Liver (tissue), 9 donors: ENCODE data around the gene SEMA3G. TPM values are rescaled to one million over a fixed set of nuclear protein-coding genes. Genes with fewer than 3 reads are reported as not detected.

Source experiments
- DNase-seq: peaks from one replicate; pipeline ENCODE4 v3.0.0-alpha.2; 2017; ENCODE audit warnings: low spot score
- H3K27ac ChIP-seq, 2 donors: one replicate each; pipeline ENCODE4 v1.7.0; 2013; ENCODE audit warnings: inconsistent platforms in 2 of 2, low read length in 2 of 2, control low read depth in 1 of 2, low read depth in 1 of 2, mild to moderate bottlenecking in 1 of 2
- H3K27me3 ChIP-seq, 4 donors: one replicate each; pipeline versions ENCODE4 v1.6.1 to v1.7.0; 2013; ENCODE audit warnings: low read length in 3 of 4, inconsistent platforms in 1 of 4, mild to moderate bottlenecking in 1 of 4, moderate library complexity in 1 of 4; ENCODE audit not compliant: control insufficient read depth in 4 of 4, insufficient read depth in 4 of 4
- H3K36me3 ChIP-seq, 4 donors: one replicate each; pipeline versions ENCODE4 v1.6.1 to v1.7.0; 2013; ENCODE audit warnings: low read length in 3 of 4, mild to moderate bottlenecking in 3 of 4, low read depth in 1 of 4, moderate library complexity in 1 of 4; ENCODE audit not compliant: control insufficient read depth in 4 of 4, insufficient read depth in 3 of 4
- H3K4me1 ChIP-seq, 4 donors: one replicate each; pipeline versions ENCODE4 v1.6.1 to v1.7.0; 2013; ENCODE audit warnings: low read length in 3 of 4, mild to moderate bottlenecking in 3 of 4, moderate library complexity in 1 of 4; ENCODE audit not compliant: control insufficient read depth in 4 of 4, insufficient read depth in 4 of 4
- H3K4me3 ChIP-seq, 3 donors: one replicate each; pipeline versions ENCODE4 v1.6.1 to v1.7.0; 2013; ENCODE audit warnings: low read length in 3 of 3, control low read depth in 1 of 3, low read depth in 1 of 3, mild to moderate bottlenecking in 1 of 3
- H3K9ac ChIP-seq, 2 donors: one replicate each; pipeline ENCODE4 v1.7.0; 2013; ENCODE audit warnings: low read length in 2 of 2, mild to moderate bottlenecking in 2 of 2, moderate library complexity in 2 of 2, control low read depth in 1 of 2, low read depth in 1 of 2
- H3K9me3 ChIP-seq, 4 donors: one replicate each; pipeline versions ENCODE4 v1.6.1 to v1.7.0; 2013; ENCODE audit warnings: low read length in 3 of 4; ENCODE audit not compliant: control insufficient read depth in 4 of 4
- FOXA1 ChIP-seq: IDR thresholded peaks from 2 replicates; pipeline ENCODE4 v1.6.1; 2016; ENCODE audit warnings: antibody characterized with exemption
- FOXA2 ChIP-seq: IDR thresholded peaks from 2 replicates; pipeline ENCODE4 v1.6.1; 2016; ENCODE audit warnings: antibody characterized with exemption
- GABPA ChIP-seq, 2 donors: IDR thresholded peaks in 1 of 2; conservative IDR thresholded peaks in 1 of 2; 2 replicates each; pipeline ENCODE4 v1.6.1; 2016; ENCODE audit warnings: antibody characterized with exemption in 2 of 2, mild to moderate bottlenecking in 1 of 2, moderate library complexity in 1 of 2
- HNF4A ChIP-seq, 2 donors: conservative IDR thresholded peaks; 2 replicates each; pipeline ENCODE4 v1.6.1; 2016; ENCODE audit warnings: antibody characterized with exemption in 2 of 2, mild to moderate bottlenecking in 2 of 2
- HNF4G ChIP-seq: IDR thresholded peaks from 2 replicates; pipeline ENCODE4 v1.6.1; 2016; ENCODE audit warnings: antibody characterized with exemption
- JUND ChIP-seq, 2 donors: IDR thresholded peaks; 2 replicates each; pipeline ENCODE4 v1.6.1; 2016; ENCODE audit warnings: antibody characterized with exemption in 2 of 2
- NR2F2 ChIP-seq: IDR thresholded peaks from 2 replicates; pipeline ENCODE4 v1.6.1; 2016; ENCODE audit warnings: antibody characterized with exemption
- RAD21 ChIP-seq, 2 donors: IDR thresholded peaks; 2 replicates each; pipeline ENCODE4 v1.6.1; 2016; ENCODE audit warnings: antibody characterized with exemption in 2 of 2, mild to moderate bottlenecking in 2 of 2
- RXRA ChIP-seq, 2 donors: IDR thresholded peaks; 2 replicates each; pipeline ENCODE4 v1.6.1; 2017 to 2018; ENCODE audit warnings: antibody characterized with exemption in 2 of 2, mild to moderate bottlenecking in 1 of 2
- SP1 ChIP-seq: IDR thresholded peaks from 2 replicates; pipeline ENCODE4 v1.6.1; 2018; ENCODE audit warnings: antibody characterized with exemption, mild to moderate bottlenecking
- TAF1 ChIP-seq: conservative IDR thresholded peaks from 2 replicates; pipeline ENCODE4 v1.6.1; 2016; ENCODE audit warnings: antibody characterized with exemption, mild to moderate bottlenecking
- YY1 ChIP-seq: IDR thresholded peaks from 2 replicates; pipeline ENCODE4 v1.6.1; 2016; ENCODE audit warnings: antibody characterized with exemption, mild to moderate bottlenecking
- WGBS: extraction: QIAGEN DNeasy Blood & Tissue Kit; methylation state at CpG from one replicate; pipeline ENCODE4 v1.1.7; 2013; 5-methylcytosine and 5-hydroxymethylcytosine counted together
- polyA plus RNA-seq, 2 donors: library from polyadenylated mRNA; stranded (reverse) in 1 of 2; unstranded in 1 of 2; fragments of 200-250 nt in 1 of 2; fragments of >200 nt in 1 of 2; fragmentation: Nextera tagmentation in 1 of 2; extraction: Ambion mirVana in 1 of 2; gene quantifications; one replicate each; pipeline versions ENCODE4 v1.2.1 to v1.2.3, GENCODE V29; 2013 to 2015
- total RNA-seq, 2 donors: library from RNA; depleted of rRNA; stranded (reverse); fragments of >200 nt; gene quantifications; one replicate each; pipeline ENCODE4 v1.2.3, GENCODE V29; 2014
- TF ChIP-seq, protein P1 (sequence below): fragments of 150-350 bp; IDR thresholded peaks from 2 replicates; pipeline ENCODE4 v1.5.1; 2017; ENCODE audit warnings: improper control_type of control experiment, low read depth, low read length; ENCODE audit not compliant: missing input control
- TF ChIP-seq, protein P2 (sequence below): IDR thresholded peaks from 2 replicates; pipeline ENCODE4 v1.6.1; 2016; ENCODE audit warnings: antibody characterized with exemption
- TF ChIP-seq, protein P3 (sequence below): IDR thresholded peaks from 2 replicates; pipeline ENCODE4 v1.6.1; 2016; ENCODE audit warnings: antibody characterized with exemption
- TF ChIP-seq, protein P4 (sequence below): IDR thresholded peaks from 2 replicates; pipeline ENCODE4 v1.6.1; 2016; ENCODE audit warnings: antibody characterized with exemption
- TF ChIP-seq, protein P5 (sequence below): IDR thresholded peaks from 2 replicates; pipeline ENCODE4 v1.6.1; 2016; ENCODE audit warnings: antibody characterized with exemption, mild to moderate bottlenecking
- donor health status: healthy.
- donor health status: healthy.
- donor health status: healthy.
- donor health status: healthy.
- donor health status: healthy.

SEMA3G gene
- total and polyA plus RNA-seq, 4 donors, result 0.47 to 1.2 (median 0.74) TPM

DNA sequence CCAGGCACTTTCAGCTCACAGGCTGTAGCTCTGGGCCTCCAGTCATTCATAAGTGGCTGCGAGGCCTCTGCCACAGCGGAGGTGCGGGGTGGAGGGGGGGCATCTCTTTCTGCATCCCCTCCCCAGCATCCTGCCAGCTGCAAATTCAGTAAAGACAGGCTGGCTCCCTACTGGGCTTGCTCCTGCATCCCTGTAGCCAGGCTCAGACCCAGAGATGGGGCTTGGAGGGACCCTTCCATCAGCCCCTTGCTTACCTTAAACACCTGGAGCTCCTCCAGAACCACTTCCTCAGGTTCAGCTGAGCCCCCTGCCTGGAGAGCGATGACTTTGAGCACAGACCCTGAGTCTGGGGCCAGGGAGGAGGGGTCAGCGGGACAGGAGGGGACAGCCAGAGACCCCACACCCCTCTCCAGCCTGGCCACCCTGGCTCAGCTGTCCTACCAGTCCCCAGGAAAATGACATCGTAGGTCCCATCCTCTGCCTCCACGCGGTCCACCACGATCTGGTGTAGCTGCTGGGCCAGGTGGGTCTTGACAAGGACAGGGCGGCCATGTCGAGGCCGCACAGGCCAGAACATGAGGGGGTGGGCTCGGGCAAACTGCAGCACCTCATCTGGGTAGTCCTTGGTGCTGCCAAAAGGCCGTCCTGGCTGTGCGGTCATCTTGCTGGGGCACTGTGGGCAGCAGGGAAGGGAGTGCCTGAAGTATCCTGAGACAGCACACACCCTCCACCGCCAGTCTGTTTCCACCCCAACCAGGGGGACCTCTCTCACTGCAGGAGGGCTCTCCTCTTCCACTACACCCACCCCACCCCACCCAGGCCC lies 5.3 kb downstream of the SEMA3G start:
- Histone ChIP-seq H3K4me3 (no peak overlapping the region), H3K27ac (no peak overlapping the region), H3K36me3 (no peaks in the 10 kb centered on the region), H3K9ac (no peak overlapping the region), H3K9me3 (no peaks in the 10 kb centered on the region), H3K27me3 (no peaks in the 10 kb centered on the region), H3K4me1 (no peaks in the 10 kb centered on the region)
- no peak for DNase-seq
- TF ChIP-seq, protein P1, sequence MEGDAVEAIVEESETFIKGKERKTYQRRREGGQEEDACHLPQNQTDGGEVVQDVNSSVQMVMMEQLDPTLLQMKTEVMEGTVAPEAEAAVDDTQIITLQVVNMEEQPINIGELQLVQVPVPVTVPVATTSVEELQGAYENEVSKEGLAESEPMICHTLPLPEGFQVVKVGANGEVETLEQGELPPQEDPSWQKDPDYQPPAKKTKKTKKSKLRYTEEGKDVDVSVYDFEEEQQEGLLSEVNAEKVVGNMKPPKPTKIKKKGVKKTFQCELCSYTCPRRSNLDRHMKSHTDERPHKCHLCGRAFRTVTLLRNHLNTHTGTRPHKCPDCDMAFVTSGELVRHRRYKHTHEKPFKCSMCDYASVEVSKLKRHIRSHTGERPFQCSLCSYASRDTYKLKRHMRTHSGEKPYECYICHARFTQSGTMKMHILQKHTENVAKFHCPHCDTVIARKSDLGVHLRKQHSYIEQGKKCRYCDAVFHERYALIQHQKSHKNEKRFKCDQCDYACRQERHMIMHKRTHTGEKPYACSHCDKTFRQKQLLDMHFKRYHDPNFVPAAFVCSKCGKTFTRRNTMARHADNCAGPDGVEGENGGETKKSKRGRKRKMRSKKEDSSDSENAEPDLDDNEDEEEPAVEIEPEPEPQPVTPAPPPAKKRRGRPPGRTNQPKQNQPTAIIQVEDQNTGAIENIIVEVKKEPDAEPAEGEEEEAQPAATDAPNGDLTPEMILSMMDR, result no peak
- TF ChIP-seq FOXA2 (no peak), JUND (IDR thresholded peaks at IDR 0.05) (no peak), HNF4G (no peak), RXRA (IDR thresholded peaks at IDR 0.05) (no peak), SP1 (no peak), TAF1 (no peak)
- TF ChIP-seq, protein P2, sequence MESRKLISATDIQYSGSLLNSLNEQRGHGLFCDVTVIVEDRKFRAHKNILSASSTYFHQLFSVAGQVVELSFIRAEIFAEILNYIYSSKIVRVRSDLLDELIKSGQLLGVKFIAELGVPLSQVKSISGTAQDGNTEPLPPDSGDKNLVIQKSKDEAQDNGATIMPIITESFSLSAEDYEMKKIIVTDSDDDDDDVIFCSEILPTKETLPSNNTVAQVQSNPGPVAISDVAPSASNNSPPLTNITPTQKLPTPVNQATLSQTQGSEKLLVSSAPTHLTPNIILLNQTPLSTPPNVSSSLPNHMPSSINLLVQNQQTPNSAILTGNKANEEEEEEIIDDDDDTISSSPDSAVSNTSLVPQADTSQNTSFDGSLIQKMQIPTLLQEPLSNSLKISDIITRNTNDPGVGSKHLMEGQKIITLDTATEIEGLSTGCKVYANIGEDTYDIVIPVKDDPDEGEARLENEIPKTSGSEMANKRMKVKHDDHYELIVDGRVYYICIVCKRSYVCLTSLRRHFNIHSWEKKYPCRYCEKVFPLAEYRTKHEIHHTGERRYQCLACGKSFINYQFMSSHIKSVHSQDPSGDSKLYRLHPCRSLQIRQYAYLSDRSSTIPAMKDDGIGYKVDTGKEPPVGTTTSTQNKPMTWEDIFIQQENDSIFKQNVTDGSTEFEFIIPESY, result no peak
- WGBS, result 93% methylated on average over 16 of the region's 16 CpGs

DNA sequence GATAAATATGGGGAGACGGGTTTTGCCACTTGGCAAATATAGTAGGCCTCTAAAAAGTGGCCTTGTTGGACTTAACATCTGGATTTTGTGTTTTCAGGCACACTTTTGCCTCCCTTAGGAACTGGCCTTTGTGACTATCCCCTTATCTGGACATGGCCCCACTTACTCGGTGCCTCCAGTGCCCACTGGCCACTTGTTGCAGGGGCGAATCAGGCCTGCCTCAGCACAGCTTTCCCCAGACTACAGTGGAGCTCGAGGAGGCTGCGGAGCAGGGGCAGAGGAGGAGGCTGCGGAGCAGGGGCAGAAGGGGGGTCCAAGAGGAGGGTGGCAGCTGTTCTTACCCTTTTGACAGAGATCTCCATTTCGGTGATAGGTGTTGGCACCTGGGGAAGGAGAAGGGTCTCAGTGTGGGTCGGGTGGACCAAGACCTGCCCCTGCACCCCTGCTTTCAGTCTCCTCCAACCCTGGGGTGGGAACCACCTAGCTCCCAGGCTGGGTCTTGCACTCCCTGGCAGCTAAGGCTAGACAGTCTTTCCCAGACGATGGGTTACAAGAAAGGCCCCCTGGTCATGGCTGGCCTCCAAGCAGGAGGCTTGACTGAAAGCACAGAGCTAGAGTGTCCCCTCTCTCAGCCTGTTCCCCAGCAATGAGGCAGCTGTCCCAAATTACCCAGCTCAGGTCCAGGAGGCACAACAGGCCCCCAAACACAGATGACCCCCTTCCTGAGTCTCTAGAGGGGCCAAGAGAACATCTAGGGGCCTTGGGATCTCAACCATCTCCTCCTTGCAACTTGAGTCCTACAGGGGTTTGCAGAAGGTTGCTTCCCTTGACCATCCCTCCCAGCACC lies 6.1 kb downstream of the SEMA3G start:
- no peaks in the 10 kb centered on the region for H3K36me3 ChIP-seq
- H3K27ac ChIP-seq, result no peak overlapping the region
- TF ChIP-seq, protein P3, sequence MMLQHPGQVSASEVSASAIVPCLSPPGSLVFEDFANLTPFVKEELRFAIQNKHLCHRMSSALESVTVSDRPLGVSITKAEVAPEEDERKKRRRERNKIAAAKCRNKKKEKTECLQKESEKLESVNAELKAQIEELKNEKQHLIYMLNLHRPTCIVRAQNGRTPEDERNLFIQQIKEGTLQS, result no peak
- TF ChIP-seq HNF4G, result no peak
- TF ChIP-seq HNF4A (conservative IDR thresholded peaks at IDR 0.05), result no peak
- TF ChIP-seq RAD21 (IDR thresholded peaks at IDR 0.05), result no peak
- TF ChIP-seq RXRA (IDR thresholded peaks at IDR 0.05), result no peak
- TF ChIP-seq TAF1, result no peak
- no peak for TF ChIP-seq NR2F2
- TF ChIP-seq JUND (IDR thresholded peaks at IDR 0.05), result no peak
- no peak for TF ChIP-seq GABPA (IDR thresholded peaks at IDR 0.05 in 1 of 2, conservative IDR thresholded peaks at IDR 0.05 in 1 of 2)
- TF ChIP-seq FOXA1, result no peak
- no peak for TF ChIP-seq YY1
- TF ChIP-seq, protein P4, sequence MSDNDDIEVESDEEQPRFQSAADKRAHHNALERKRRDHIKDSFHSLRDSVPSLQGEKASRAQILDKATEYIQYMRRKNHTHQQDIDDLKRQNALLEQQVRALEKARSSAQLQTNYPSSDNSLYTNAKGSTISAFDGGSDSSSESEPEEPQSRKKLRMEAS, result no peak
- TF ChIP-seq, protein P5, sequence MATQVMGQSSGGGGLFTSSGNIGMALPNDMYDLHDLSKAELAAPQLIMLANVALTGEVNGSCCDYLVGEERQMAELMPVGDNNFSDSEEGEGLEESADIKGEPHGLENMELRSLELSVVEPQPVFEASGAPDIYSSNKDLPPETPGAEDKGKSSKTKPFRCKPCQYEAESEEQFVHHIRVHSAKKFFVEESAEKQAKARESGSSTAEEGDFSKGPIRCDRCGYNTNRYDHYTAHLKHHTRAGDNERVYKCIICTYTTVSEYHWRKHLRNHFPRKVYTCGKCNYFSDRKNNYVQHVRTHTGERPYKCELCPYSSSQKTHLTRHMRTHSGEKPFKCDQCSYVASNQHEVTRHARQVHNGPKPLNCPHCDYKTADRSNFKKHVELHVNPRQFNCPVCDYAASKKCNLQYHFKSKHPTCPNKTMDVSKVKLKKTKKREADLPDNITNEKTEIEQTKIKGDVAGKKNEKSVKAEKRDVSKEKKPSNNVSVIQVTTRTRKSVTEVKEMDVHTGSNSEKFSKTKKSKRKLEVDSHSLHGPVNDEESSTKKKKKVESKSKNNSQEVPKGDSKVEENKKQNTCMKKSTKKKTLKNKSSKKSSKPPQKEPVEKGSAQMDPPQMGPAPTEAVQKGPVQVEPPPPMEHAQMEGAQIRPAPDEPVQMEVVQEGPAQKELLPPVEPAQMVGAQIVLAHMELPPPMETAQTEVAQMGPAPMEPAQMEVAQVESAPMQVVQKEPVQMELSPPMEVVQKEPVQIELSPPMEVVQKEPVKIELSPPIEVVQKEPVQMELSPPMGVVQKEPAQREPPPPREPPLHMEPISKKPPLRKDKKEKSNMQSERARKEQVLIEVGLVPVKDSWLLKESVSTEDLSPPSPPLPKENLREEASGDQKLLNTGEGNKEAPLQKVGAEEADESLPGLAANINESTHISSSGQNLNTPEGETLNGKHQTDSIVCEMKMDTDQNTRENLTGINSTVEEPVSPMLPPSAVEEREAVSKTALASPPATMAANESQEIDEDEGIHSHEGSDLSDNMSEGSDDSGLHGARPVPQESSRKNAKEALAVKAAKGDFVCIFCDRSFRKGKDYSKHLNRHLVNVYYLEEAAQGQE, result no peak
- TF ChIP-seq FOXA2, result no peak
- TF ChIP-seq, protein P2, result no peak
- TF ChIP-seq SP1, result no peak
- H3K4me3 ChIP-seq, result no peak overlapping the region
- no peak for DNase-seq
- 93% methylated on average over 9 of the region's 9 CpGs for WGBS
- no peaks in the 10 kb centered on the region for H3K9me3 ChIP-seq
- H3K27me3 ChIP-seq, result no peaks in the 10 kb centered on the region
- H3K4me1 ChIP-seq, result no peaks in the 10 kb centered on the region
- H3K9ac ChIP-seq, result no peak overlapping the region
